Measurements from ENCODE around the gene RAB3IL1.

DNA sequence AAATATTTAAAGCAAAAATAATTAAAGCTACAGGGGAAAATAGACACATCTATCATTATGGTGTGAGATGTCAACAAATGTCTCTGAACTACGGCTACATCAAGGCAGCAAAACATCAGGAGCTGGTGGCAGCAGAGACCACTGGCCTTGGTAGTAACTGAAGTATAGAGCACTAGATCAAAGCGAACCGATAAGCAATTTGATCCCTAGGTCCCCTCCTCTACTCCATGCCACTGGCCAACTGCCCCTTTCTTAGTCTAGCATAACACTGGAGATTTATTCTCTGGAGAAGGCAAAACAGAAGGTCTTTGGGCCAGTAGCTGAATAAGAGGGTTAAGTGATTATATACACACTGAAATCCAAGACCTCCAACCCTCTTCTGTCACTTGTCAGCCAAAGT, 13.6 kb upstream of the RAB3IL1 start:
- TF ChIP-seq, protein P1, sequence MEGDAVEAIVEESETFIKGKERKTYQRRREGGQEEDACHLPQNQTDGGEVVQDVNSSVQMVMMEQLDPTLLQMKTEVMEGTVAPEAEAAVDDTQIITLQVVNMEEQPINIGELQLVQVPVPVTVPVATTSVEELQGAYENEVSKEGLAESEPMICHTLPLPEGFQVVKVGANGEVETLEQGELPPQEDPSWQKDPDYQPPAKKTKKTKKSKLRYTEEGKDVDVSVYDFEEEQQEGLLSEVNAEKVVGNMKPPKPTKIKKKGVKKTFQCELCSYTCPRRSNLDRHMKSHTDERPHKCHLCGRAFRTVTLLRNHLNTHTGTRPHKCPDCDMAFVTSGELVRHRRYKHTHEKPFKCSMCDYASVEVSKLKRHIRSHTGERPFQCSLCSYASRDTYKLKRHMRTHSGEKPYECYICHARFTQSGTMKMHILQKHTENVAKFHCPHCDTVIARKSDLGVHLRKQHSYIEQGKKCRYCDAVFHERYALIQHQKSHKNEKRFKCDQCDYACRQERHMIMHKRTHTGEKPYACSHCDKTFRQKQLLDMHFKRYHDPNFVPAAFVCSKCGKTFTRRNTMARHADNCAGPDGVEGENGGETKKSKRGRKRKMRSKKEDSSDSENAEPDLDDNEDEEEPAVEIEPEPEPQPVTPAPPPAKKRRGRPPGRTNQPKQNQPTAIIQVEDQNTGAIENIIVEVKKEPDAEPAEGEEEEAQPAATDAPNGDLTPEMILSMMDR (IDR thresholded peaks at IDR 0.05) = no peak
- TF ChIP-seq POLR2A (IDR thresholded peaks at IDR 0.05) = no peak

Measured in heart left ventricle (tissue), 13 donors.